Body of pancreas (tissue), 4 donors: ENCODE results near the gene RRAS.

Experiments
- POLR2A ChIP-seq, 3 donors: fragments of 450-650 bp; IDR thresholded peaks; one replicate each; pipeline ENCODE4 v1.6.1; 2016; ENCODE audit warnings: antibody characterized with exemption in 3 of 3, mild to moderate bottlenecking in 2 of 3
- TF ChIP-seq, protein P1 (sequence below), 7 experiments: fragments of 450-650 bp in 4 of 7; fragments of 200-600 bp in 3 of 7; sonication (generic) in 3 of 7; IDR thresholded peaks; one replicate each; pipeline ENCODE4 v1.5.1; 2016 to 2019; ENCODE audit warnings: antibody characterized with exemption in 7 of 7

DNA sequence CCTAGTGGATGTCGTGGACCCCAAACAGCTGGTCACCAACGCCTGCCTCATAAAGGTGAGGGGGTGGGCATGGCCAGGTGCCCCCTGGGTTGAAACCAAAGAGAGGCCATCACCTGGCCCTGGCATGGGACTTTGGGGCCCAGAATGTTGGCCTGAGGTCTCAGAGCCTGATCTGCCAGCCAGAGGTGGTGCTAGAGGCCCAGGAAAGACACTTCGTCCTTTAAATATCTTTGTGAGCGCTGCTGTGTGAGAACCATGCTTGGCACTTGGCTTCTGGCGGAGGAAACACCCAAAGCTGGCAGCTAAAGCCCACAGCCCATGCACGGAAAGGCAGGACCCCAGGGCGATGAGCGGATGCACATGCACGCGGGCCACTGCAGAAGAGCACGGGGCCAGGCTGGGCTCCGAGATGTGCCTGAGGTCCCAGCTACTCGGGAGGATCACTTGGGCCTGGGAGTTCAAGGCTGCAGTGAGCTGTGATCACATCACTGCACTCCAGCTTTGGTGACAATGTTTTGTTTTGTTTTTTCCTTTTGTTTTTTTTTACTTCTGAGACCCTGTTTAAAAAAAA, 45.1 kb upstream of the RRAS start:
- TF ChIP-seq, protein P1, sequence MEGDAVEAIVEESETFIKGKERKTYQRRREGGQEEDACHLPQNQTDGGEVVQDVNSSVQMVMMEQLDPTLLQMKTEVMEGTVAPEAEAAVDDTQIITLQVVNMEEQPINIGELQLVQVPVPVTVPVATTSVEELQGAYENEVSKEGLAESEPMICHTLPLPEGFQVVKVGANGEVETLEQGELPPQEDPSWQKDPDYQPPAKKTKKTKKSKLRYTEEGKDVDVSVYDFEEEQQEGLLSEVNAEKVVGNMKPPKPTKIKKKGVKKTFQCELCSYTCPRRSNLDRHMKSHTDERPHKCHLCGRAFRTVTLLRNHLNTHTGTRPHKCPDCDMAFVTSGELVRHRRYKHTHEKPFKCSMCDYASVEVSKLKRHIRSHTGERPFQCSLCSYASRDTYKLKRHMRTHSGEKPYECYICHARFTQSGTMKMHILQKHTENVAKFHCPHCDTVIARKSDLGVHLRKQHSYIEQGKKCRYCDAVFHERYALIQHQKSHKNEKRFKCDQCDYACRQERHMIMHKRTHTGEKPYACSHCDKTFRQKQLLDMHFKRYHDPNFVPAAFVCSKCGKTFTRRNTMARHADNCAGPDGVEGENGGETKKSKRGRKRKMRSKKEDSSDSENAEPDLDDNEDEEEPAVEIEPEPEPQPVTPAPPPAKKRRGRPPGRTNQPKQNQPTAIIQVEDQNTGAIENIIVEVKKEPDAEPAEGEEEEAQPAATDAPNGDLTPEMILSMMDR (IDR thresholded peaks at IDR 0.05), result no peak
- TF ChIP-seq POLR2A (IDR thresholded peaks at IDR 0.05), result no peak
